ENCODE results near the gene NUSAP1. TPM values are rescaled to one million over a fixed set of nuclear protein-coding genes. Genes with fewer than 3 reads are reported as not detected.

The NUSAP1 gene
- total and polyA plus RNA-seq, 2 of the 4 experiments (the other 2 are of a cell fraction), result 59.2 to 123 TPM

GRCh38 chr15:41286665-41287333 lies 45.9 kb upstream of the NUSAP1 start:
- no peak overlapping the region for H2AK5ac ChIP-seq (ENCODE audit: low read depth, low read length)
- peaks cover 3% of the 10 kb centered on the region for H3K4me1 ChIP-seq (ENCODE audit: control insufficient read depth, insufficient read depth, low read length)
- no peak overlapping the region for H3K23ac ChIP-seq (ENCODE audit: low read depth, low read length)
- H4K5ac ChIP-seq (ENCODE audit: low read depth, low read length), result no peak overlapping the region
- in situ Hi-C loops (cut with MboI; ENCODE audit: low sequenced_read_pairs) (no loop called here), intact Hi-C loops (cut with micrococcal nuclease) (no loop called here), dilution Hi-C loops (cut with HindIII; ENCODE audit: low sequenced_read_pairs, unreplicated experiment) (no loop called here)
- no CpG with 5 or more reads among the region's 6 CpGs for WGBS, 2 experiments (ENCODE audit: extremely low coverage in 2 of 2, insufficient read length in 1 of 2)
- no TSS peak for BruUV-seq (replicated peaks)
- DNase-seq (peak; percentile 44), ATAC-seq (ENCODE audit: low read depth) (no peak)
- no peak overlapping the region for H3K4me2 ChIP-seq (ENCODE audit: low read depth, low read length)
- no peaks in the 10 kb centered on the region for H3K27me3 ChIP-seq (ENCODE audit: control insufficient read depth, insufficient read depth, low read length)
- H4K8ac ChIP-seq (ENCODE audit: low read depth in 2 of 2, low read length in 2 of 2), result no peak overlapping the region
- H3K36me3 ChIP-seq (ENCODE audit: control insufficient read depth, insufficient read depth, low read length), result peaks cover 23% of the 10 kb centered on the region
- no peak overlapping the region for H3K4ac ChIP-seq (ENCODE audit: low read depth, low read length)
- no peaks in the 10 kb centered on the region for H3K9me3 ChIP-seq (ENCODE audit: control insufficient read depth, insufficient read depth, low read length)
- POLR2A ChIA-PET (ENCODE audit: unreplicated experiment), result no interaction called here
- no peak overlapping the region for H3K14ac ChIP-seq (replicated peaks; ENCODE audit: low read depth, low read length)
- no peak overlapping the region for H3K9ac ChIP-seq (ENCODE audit: low read depth, low read length)
- H2AFZ ChIP-seq (replicated peaks; ENCODE audit: low read length, poor library complexity), result no peak overlapping the region
- no peak overlapping the region for H2BK5ac ChIP-seq (ENCODE audit: low read depth, low read length, poor library complexity, severe bottlenecking)
- CTCF ChIA-PET, result no interaction called here
- peaks cover 2% of the 10 kb centered on the region for H3K9me1 ChIP-seq (ENCODE audit: insufficient read depth, low read length)
- H4K20me1 ChIP-seq (ENCODE audit: insufficient read depth, low read length), result peaks cover 3% of the 10 kb centered on the region; the same call in 1 of the 2 replicates
- no peak overlapping the region for H2BK20ac ChIP-seq (ENCODE audit: low read depth, low read length)
- no peak overlapping the region for H3K4me3 ChIP-seq (ENCODE audit: insufficient read depth, low read depth, low read length)
- H3K56ac ChIP-seq (ENCODE audit: extremely low read depth, insufficient read depth, low read length), result no peak overlapping the region
- no peak overlapping the region for H2AK9ac ChIP-seq (replicated peaks; ENCODE audit: low read depth, low read length, poor library complexity)
- no peak overlapping the region for H3K18ac ChIP-seq (ENCODE audit: low read depth, low read length)
- peaks cover 19 to 56% of the 10 kb centered on the region in 2 experiments for H3K79me1 ChIP-seq (ENCODE audit: low read depth in 1 of 2, low read length in 2 of 2)
- no peak overlapping the region for H3K27ac ChIP-seq (ENCODE audit: insufficient read depth, low read length)
- TF ChIP-seq BHLHE40 (IDR thresholded peaks at IDR 0.05; ENCODE audit: low read depth, low read length) (no peak), FOS (IDR thresholded peaks at IDR 0.05; ENCODE audit: low read depth, low read length) (peak; percentile 22; the same call in 1 of the 2 replicates), CEBPB (IDR thresholded peaks at IDR 0.05; ENCODE audit: low read depth, low read length) (peak; percentile 97)
- no peak overlapping the region for H2BK15ac ChIP-seq (ENCODE audit: low read depth, low read length)
- H4K91ac ChIP-seq (ENCODE audit: insufficient read depth, low read depth, low read length), result no peak overlapping the region
- no peak overlapping the region for H2BK120ac ChIP-seq (ENCODE audit: low read depth, low read length)
